ENCODE measurements around the gene ZSWIM8. TPM values are rescaled to one million over a fixed set of nuclear protein-coding genes. Genes with fewer than 3 reads are reported as not detected.

The ZSWIM8 gene
- total and polyA plus RNA-seq, 2 experiments from 2014 or later: 63.7 to 115 TPM

- peaks cover 33% of the 10 kb centered on the region for H3K36me3 ChIP-seq
- H3K4me3 ChIP-seq: no peak overlapping the region
- H3K27me3 ChIP-seq: no peaks in the 10 kb centered on the region
- no peaks in the 10 kb centered on the region for H3K9me3 ChIP-seq (ENCODE audit: low read depth)
- no peak for DNase-seq (ENCODE audit: low read depth in 1 of 2, low spot score in 1 of 2)
- no peak for TF ChIP-seq CTCF (IDR thresholded peaks at IDR 0.05; ENCODE audit: low read depth, low read length)
- no peak overlapping the region for H3K27ac ChIP-seq
- H3K4me1 ChIP-seq (ENCODE audit: low read depth): no peaks in the 10 kb centered on the region
These were observed 22.1 kb downstream of the ZSWIM8 start for GRCh38 chr10:73807471-73807870.

GRCh38 chr10:73808021-73808815, 22.8 kb downstream of the ZSWIM8 start:
- Histone ChIP-seq H3K36me3 (peaks cover 25% of the 10 kb centered on the region), H3K27me3 (no peaks in the 10 kb centered on the region)

GRCh38 chr10:73809061-73809818, 23.8 kb downstream of the ZSWIM8 start:
- no peak overlapping the region for H3K4me3 ChIP-seq
- no peaks in the 10 kb centered on the region for H3K9me3 ChIP-seq (ENCODE audit: low read depth)
- H3K4me1 ChIP-seq (ENCODE audit: low read depth): no peaks in the 10 kb centered on the region
- H3K36me3 ChIP-seq: peaks cover 20% of the 10 kb centered on the region
- TF ChIP-seq CTCF (IDR thresholded peaks at IDR 0.05; ENCODE audit: low read depth, low read length): no peak
- DNase-seq (ENCODE audit: low read depth in 1 of 2, low spot score in 1 of 2): no peak
- H3K27ac ChIP-seq: no peak overlapping the region
- H3K27me3 ChIP-seq: no peaks in the 10 kb centered on the region

More at GRCh38 chr10:73808021-73808815, 22.8 kb downstream of the ZSWIM8 start:
- Histone ChIP-seq H3K9me3 (ENCODE audit: low read depth) (no peaks in the 10 kb centered on the region), H3K4me1 (ENCODE audit: low read depth) (no peaks in the 10 kb centered on the region), H3K27ac (no peak overlapping the region), H3K4me3 (no peak overlapping the region)
- no peak for DNase-seq (ENCODE audit: low read depth in 1 of 2, low spot score in 1 of 2)
- TF ChIP-seq CTCF (IDR thresholded peaks at IDR 0.05; ENCODE audit: low read depth, low read length): no peak

- H3K9me3 ChIP-seq (ENCODE audit: low read depth): no peaks in the 10 kb centered on the region
- no peak overlapping the region for H3K27ac ChIP-seq
- H3K27me3 ChIP-seq: no peaks in the 10 kb centered on the region
- TF ChIP-seq CTCF (IDR thresholded peaks at IDR 0.05; ENCODE audit: low read depth, low read length): no peak
- H3K4me1 ChIP-seq (ENCODE audit: low read depth): no peaks in the 10 kb centered on the region
- peak in 1 of 2 donors; percentile 36 for DNase-seq (ENCODE audit: low read depth in 1 of 2, low spot score in 1 of 2)
- H3K4me3 ChIP-seq: peak overlapping the region; percentile 70
- H3K36me3 ChIP-seq: peaks cover 15% of the 10 kb centered on the region
These were observed 24.9 kb downstream of the ZSWIM8 start for GRCh38 chr10:73810358-73810734.

GRCh38 chr10:73810735-73811465, 25.5 kb downstream of the ZSWIM8 start:
- Histone ChIP-seq H3K4me3 (peak overlapping the region; percentile 70), H3K9me3 (ENCODE audit: low read depth) (no peaks in the 10 kb centered on the region), H3K4me1 (ENCODE audit: low read depth) (no peaks in the 10 kb centered on the region), H3K36me3 (peaks cover 9% of the 10 kb centered on the region), H3K27ac (peak overlapping the region; percentile 98), H3K27me3 (no peaks in the 10 kb centered on the region)
- TF ChIP-seq CTCF (IDR thresholded peaks at IDR 0.05; ENCODE audit: low read depth, low read length): no peak
- DNase-seq (ENCODE audit: low read depth in 1 of 2, low spot score in 1 of 2): peak; percentile 28 to 30
